Astrocyte (in vitro differentiated cells and primary cell): ENCODE results near the gene MT1H.

Experiments used
- EZH2 ChIP-seq: IDR thresholded peaks from 2 replicates; pipeline ENCODE4 v1.6.1; 2012; ENCODE audit warnings: mild to moderate bottlenecking, low read length, inconsistent platforms; ENCODE audit not compliant: insufficient read depth
- TF ChIP-seq, protein P1 (sequence below): IDR thresholded peaks from 2 replicates; pipeline ENCODE4 v1.5.1; 2011; ENCODE audit warnings: low read depth, mild to moderate bottlenecking, inconsistent platforms, low read length, moderate library complexity; ENCODE audit not compliant: insufficient read depth

DNA sequence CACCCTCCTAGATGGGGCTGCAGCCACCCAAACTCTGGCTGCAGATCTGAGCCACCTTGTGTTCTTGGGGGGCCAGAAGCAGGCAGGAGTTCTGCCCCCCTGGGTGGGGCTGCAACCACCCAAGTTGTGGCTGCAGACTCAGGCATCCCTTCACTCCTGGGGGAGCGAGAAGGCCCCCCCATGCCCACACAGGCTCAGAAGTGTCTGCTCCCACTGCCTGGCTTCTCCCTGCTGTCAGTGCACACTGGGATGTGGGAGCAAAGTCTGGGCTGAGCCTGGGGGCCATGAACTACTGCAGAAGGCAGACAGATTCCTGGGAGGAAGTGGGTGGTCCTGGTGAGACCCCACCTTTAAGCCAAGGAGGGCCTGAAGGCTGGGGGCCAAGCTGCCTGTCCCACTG is 25.6 kb downstream of the MT1H start:
- TF ChIP-seq, protein P1, sequence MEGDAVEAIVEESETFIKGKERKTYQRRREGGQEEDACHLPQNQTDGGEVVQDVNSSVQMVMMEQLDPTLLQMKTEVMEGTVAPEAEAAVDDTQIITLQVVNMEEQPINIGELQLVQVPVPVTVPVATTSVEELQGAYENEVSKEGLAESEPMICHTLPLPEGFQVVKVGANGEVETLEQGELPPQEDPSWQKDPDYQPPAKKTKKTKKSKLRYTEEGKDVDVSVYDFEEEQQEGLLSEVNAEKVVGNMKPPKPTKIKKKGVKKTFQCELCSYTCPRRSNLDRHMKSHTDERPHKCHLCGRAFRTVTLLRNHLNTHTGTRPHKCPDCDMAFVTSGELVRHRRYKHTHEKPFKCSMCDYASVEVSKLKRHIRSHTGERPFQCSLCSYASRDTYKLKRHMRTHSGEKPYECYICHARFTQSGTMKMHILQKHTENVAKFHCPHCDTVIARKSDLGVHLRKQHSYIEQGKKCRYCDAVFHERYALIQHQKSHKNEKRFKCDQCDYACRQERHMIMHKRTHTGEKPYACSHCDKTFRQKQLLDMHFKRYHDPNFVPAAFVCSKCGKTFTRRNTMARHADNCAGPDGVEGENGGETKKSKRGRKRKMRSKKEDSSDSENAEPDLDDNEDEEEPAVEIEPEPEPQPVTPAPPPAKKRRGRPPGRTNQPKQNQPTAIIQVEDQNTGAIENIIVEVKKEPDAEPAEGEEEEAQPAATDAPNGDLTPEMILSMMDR = no peak
- no peak for TF ChIP-seq EZH2
